Measurements from ENCODE around the gene VPS33A. TPM values are rescaled to one million over a fixed set of nuclear protein-coding genes. Genes with fewer than 3 reads are reported as not detected.

The VPS33A gene
- total and polyA plus RNA-seq, 10 of the 15 experiments (the other 5 are each of a cell fraction or from before 2014, with no cell fraction given), result 7.7 to 33.6 (median 21.6) TPM

DNA sequence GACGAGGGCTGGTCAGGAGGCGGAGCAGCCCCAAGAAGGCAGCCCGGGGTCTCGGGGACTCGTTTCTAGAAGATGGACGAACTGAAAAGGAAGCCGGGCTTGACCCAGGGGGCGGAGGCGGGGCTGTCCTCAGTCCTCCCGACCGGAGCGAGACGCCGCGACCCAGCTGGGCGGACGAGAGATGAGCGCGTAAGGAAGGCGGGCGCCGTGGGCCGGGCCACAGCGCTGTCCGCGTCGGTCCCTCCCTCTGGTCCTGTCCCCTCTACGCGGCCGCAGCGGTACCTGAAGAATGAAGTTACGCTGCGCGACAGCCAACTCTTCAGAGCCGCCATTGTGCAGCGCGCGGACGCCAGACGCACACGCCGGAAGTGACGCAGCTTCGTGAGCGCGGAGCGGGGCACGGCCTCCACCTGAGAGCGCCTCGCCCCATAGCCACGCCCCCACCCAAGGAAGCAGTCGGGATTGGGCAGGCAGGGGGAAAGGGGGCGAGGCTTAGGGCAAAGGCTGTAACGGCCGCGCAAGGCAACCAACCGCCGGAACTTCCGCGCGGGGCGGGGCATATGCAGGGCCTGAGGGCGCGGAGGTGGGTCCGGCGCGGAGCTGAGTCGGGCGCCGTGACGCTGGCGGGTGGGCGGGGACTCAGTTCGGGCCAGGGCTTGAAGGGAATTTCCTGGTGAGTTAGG lies 40.5 kb downstream of the VPS33A start, which contains the start of gene DIABLO (continued):
- TF ChIP-seq JUNB (IDR thresholded peaks at IDR 0.05) (no peak), RFX5 (IDR thresholded peaks at IDR 0.05; ENCODE audit: low read depth, low read length) (peak; percentile 62; the same call in 1 of the 2 replicates), BMI1 (IDR thresholded peaks at IDR 0.05; ENCODE audit: borderline replicate concordance) (no peak), EZH2 (IDR thresholded peaks at IDR 0.05; ENCODE audit: borderline replicate concordance, control insufficient read depth, low read depth, low read length) (no peak), NFYB (IDR thresholded peaks at IDR 0.05; ENCODE audit: insufficient read depth, low read depth, low read length) (peak; percentile 56; the same call in 1 of the 2 replicates), SMAD5 (IDR thresholded peaks at IDR 0.05; ENCODE audit: low read depth) (peak; percentile 83), SRF (IDR thresholded peaks at IDR 0.05; ENCODE audit: low read depth in 2 of 2, low read length in 2 of 2) (peak in 1 of 2 experiments; percentile 31; a peak in 2 of 4 replicates), RELA (IDR thresholded peaks at IDR 0.05; ENCODE audit: borderline replicate concordance, partially characterized antibody) (peak; percentile 82), ESRRA (IDR thresholded peaks at IDR 0.05; ENCODE audit: low read length) (no peak), SREBF1 (IDR thresholded peaks at IDR 0.05; ENCODE audit: low read length) (no peak), ZNF207 (IDR thresholded peaks at IDR 0.05; ENCODE audit: borderline replicate concordance) (peak; percentile 93; the same call in 1 of the 2 replicates), KLF5 (IDR thresholded peaks at IDR 0.05; ENCODE audit: partially characterized antibody) (peak; percentile 89), NRF1 (conservative IDR thresholded peaks at IDR 0.05; ENCODE audit: low read depth, low read length) (peak; percentile 49), ZBED1 (IDR thresholded peaks at IDR 0.05; ENCODE audit: borderline replicate concordance) (no peak), ASH2L (IDR thresholded peaks at IDR 0.05; ENCODE audit: borderline replicate concordance, low read depth) (no peak), STAT1 (conservative IDR thresholded peaks at IDR 0.05) (no peak; the same call in 1 of the 2 replicates), TAF1 (IDR thresholded peaks at IDR 0.05; ENCODE audit: borderline replicate concordance, low read depth, low read length) (peak; percentile 97), ATF7 (IDR thresholded peaks at IDR 0.05; ENCODE audit: low read depth) (no peak), NFYA (IDR thresholded peaks at IDR 0.05; ENCODE audit: borderline replicate concordance, low read depth, low read length) (no peak)
- TF ChIP-seq, protein P1, sequence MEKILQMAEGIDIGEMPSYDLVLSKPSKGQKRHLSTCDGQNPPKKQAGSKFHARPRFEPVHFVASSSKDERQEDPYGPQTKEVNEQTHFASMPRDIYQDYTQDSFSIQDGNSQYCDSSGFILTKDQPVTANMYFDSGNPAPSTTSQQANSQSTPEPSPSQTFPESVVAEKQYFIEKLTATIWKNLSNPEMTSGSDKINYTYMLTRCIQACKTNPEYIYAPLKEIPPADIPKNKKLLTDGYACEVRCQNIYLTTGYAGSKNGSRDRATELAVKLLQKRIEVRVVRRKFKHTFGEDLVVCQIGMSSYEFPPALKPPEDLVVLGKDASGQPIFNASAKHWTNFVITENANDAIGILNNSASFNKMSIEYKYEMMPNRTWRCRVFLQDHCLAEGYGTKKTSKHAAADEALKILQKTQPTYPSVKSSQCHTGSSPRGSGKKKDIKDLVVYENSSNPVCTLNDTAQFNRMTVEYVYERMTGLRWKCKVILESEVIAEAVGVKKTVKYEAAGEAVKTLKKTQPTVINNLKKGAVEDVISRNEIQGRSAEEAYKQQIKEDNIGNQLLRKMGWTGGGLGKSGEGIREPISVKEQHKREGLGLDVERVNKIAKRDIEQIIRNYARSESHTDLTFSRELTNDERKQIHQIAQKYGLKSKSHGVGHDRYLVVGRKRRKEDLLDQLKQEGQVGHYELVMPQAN (conservative IDR thresholded peaks at IDR 0.05), result peak; percentile 89
- TF ChIP-seq, protein P2, sequence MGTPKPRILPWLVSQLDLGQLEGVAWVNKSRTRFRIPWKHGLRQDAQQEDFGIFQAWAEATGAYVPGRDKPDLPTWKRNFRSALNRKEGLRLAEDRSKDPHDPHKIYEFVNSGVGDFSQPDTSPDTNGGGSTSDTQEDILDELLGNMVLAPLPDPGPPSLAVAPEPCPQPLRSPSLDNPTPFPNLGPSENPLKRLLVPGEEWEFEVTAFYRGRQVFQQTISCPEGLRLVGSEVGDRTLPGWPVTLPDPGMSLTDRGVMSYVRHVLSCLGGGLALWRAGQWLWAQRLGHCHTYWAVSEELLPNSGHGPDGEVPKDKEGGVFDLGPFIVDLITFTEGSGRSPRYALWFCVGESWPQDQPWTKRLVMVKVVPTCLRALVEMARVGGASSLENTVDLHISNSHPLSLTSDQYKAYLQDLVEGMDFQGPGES (IDR thresholded peaks at IDR 0.05), result peak; percentile 40; the same call in 1 of the 2 replicates
- TF ChIP-seq, protein P3, sequence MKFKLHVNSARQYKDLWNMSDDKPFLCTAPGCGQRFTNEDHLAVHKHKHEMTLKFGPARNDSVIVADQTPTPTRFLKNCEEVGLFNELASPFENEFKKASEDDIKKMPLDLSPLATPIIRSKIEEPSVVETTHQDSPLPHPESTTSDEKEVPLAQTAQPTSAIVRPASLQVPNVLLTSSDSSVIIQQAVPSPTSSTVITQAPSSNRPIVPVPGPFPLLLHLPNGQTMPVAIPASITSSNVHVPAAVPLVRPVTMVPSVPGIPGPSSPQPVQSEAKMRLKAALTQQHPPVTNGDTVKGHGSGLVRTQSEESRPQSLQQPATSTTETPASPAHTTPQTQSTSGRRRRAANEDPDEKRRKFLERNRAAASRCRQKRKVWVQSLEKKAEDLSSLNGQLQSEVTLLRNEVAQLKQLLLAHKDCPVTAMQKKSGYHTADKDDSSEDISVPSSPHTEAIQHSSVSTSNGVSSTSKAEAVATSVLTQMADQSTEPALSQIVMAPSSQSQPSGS (IDR thresholded peaks at IDR 0.05; ENCODE audit: low read length), result no peak
- TF ChIP-seq, protein P4, sequence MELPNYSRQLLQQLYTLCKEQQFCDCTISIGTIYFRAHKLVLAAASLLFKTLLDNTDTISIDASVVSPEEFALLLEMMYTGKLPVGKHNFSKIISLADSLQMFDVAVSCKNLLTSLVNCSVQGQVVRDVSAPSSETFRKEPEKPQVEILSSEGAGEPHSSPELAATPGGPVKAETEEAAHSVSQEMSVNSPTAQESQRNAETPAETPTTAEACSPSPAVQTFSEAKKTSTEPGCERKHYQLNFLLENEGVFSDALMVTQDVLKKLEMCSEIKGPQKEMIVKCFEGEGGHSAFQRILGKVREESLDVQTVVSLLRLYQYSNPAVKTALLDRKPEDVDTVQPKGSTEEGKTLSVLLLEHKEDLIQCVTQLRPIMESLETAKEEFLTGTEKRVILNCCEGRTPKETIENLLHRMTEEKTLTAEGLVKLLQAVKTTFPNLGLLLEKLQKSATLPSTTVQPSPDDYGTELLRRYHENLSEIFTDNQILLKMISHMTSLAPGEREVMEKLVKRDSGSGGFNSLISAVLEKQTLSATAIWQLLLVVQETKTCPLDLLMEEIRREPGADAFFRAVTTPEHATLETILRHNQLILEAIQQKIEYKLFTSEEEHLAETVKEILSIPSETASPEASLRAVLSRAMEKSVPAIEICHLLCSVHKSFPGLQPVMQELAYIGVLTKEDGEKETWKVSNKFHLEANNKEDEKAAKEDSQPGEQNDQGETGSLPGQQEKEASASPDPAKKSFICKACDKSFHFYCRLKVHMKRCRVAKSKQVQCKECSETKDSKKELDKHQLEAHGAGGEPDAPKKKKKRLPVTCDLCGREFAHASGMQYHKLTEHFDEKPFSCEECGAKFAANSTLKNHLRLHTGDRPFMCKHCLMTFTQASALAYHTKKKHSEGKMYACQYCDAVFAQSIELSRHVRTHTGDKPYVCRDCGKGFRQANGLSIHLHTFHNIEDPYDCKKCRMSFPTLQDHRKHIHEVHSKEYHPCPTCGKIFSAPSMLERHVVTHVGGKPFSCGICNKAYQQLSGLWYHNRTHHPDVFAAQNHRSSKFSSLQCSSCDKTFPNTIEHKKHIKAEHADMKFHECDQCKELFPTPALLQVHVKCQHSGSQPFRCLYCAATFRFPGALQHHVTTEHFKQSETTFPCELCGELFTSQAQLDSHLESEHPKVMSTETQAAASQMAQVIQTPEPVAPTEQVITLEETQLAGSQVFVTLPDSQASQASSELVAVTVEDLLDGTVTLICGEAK (IDR thresholded peaks at IDR 0.05; ENCODE audit: borderline replicate concordance), result peak; percentile 84
